Measurements from ENCODE around the gene RNF25.
A peak's percentile ranks its signal among the peaks of the same experiment; 100 is the strongest.

Gene RNF25

GRCh38 chr2:218671654-218672566 is at the start of gene RNF25, which contains the start of gene STK36:
TSS of gene RNF25 (minus strand) at chr2:218672002. CDS start at chr2:218671970, 32 bp downstream.
TSS of gene STK36 (plus strand) at chr2:218672086. CDS start at chr2:218672830, 744 bp downstream.
- DNase-seq, result peak; percentile 70

- DNase-seq, result no peak
Observed at GRCh38 chr2:218721488-218721887, 49.7 kb upstream of the RNF25 start.

- no peak for DNase-seq
Observed at GRCh38 chr2:218720048-218721041, 48.5 kb upstream of the RNF25 start.

- DNase-seq, result no peak
Observed at GRCh38 chr2:218719457-218719856, 47.7 kb upstream of the RNF25 start.

GRCh38 chr2:218718058-218718457 is 46.3 kb upstream of the RNF25 start:
- no peak for DNase-seq

GRCh38 chr2:218717262-218717661 is 45.5 kb upstream of the RNF25 start:
- peak; percentile 53 for DNase-seq

GRCh38 chr2:218716070-218716469 is 44.3 kb upstream of the RNF25 start:
- no peak for DNase-seq

- DNase-seq, result no peak
Observed at GRCh38 chr2:218713922-218714321, 42.1 kb upstream of the RNF25 start.

GRCh38 chr2:218711550-218711929 is 39.7 kb upstream of the RNF25 start:
- no peak for DNase-seq

GRCh38 chr2:218710687-218711549 is 39.1 kb upstream of the RNF25 start, which contains the start of gene TTLL4:
TSS of gene TTLL4 (plus strand) at chr2:218710835. CDS start at chr2:218737677, 26,842 bp downstream.
- peak; percentile 79 for DNase-seq

GRCh38 chr2:218710334-218710686 is 38.5 kb upstream of the RNF25 start:
- DNase-seq, result no peak

GRCh38 chr2:218709908-218710307 is 38.1 kb upstream of the RNF25 start:
- DNase-seq, result no peak

- no peak for DNase-seq
Observed at GRCh38 chr2:218708086-218708485, 36.3 kb upstream of the RNF25 start.

GRCh38 chr2:218703341-218703740 is 31.5 kb upstream of the RNF25 start:
- no peak for DNase-seq

- no peak for DNase-seq
Observed at GRCh38 chr2:218701806-218702205, 30.0 kb upstream of the RNF25 start.

- no peak for DNase-seq
Observed at GRCh38 chr2:218698885-218699284, 27.1 kb upstream of the RNF25 start.

- no peak for DNase-seq
Observed at GRCh38 chr2:218694405-218695145, 22.8 kb upstream of the RNF25 start.

- no peak for DNase-seq
Observed at GRCh38 chr2:218691234-218691633, 19.4 kb upstream of the RNF25 start.

GRCh38 chr2:218687400-218688060 is 15.7 kb upstream of the RNF25 start:
- peak; percentile 21 for DNase-seq

- no peak for DNase-seq
Observed at GRCh38 chr2:218680061-218680460, 8.3 kb upstream of the RNF25 start.

- DNase-seq, result no peak
Observed at GRCh38 chr2:218679119-218679518, 7.3 kb upstream of the RNF25 start.
